ENCODE measurements around the gene ERBB4.
"Not testable (repeated sequence)": the region's sequence is repeated elsewhere in the genome, so short reads cannot be mapped to it uniquely, and the experiment has no call there.

The ERBB4 gene

GRCh38 chr2:212193803-212194202 is 344.8 kb downstream of the ERBB4 start:
- no peak for DNase-seq

- DNase-seq: no peak
Observed at GRCh38 chr2:212193056-212193455, 345.5 kb downstream of the ERBB4 start.

GRCh38 chr2:212191438-212191837 is 347.2 kb downstream of the ERBB4 start:
- DNase-seq: not testable (repeated sequence)

- DNase-seq: no peak
Observed at GRCh38 chr2:212186166-212186565, 352.4 kb downstream of the ERBB4 start.

- no peak for DNase-seq
Observed at GRCh38 chr2:212181646-212182045, 357.0 kb downstream of the ERBB4 start.

- DNase-seq: no peak
Observed at GRCh38 chr2:212180408-212181083, 358.1 kb downstream of the ERBB4 start.

- no peak for DNase-seq
Observed at GRCh38 chr2:212177724-212178123, 360.9 kb downstream of the ERBB4 start.

- no peak for DNase-seq
Observed at GRCh38 chr2:212176151-212176550, 362.5 kb downstream of the ERBB4 start.

- DNase-seq: no peak
Observed at GRCh38 chr2:212173756-212174510, 364.7 kb downstream of the ERBB4 start.

GRCh38 chr2:212173331-212173730 is 365.3 kb downstream of the ERBB4 start:
- DNase-seq: no peak

GRCh38 chr2:212170382-212170781 is 368.2 kb downstream of the ERBB4 start:
- DNase-seq: no peak

- no peak for DNase-seq
Observed at GRCh38 chr2:212158081-212158480, 380.5 kb downstream of the ERBB4 start.

GRCh38 chr2:212157012-212157411 is 381.6 kb downstream of the ERBB4 start:
- no peak for DNase-seq

- no peak for DNase-seq
Observed at GRCh38 chr2:212156088-212156487, 382.5 kb downstream of the ERBB4 start.

GRCh38 chr2:212154477-212154878 is 384.1 kb downstream of the ERBB4 start:
- no peak for DNase-seq

- no peak for DNase-seq
Observed at GRCh38 chr2:212153923-212154322, 384.7 kb downstream of the ERBB4 start.

- DNase-seq: no peak
Observed at GRCh38 chr2:212147921-212148513, 390.6 kb downstream of the ERBB4 start.

- no peak for DNase-seq
Observed at GRCh38 chr2:212146416-212146815, 392.2 kb downstream of the ERBB4 start.

- DNase-seq: no peak
Observed at GRCh38 chr2:212145121-212145520, 393.5 kb downstream of the ERBB4 start.

- no peak for DNase-seq
Observed at GRCh38 chr2:212142631-212143030, 396.0 kb downstream of the ERBB4 start.

GRCh38 chr2:212141499-212141898 is 397.1 kb downstream of the ERBB4 start:
- DNase-seq: no peak

GRCh38 chr2:212136216-212136795 is 402.3 kb downstream of the ERBB4 start:
- no peak for DNase-seq

GRCh38 chr2:212135739-212136138 is 402.9 kb downstream of the ERBB4 start:
- no peak for DNase-seq

GRCh38 chr2:212133337-212133736 is 405.3 kb downstream of the ERBB4 start:
- DNase-seq: no peak

All from CD4-positive, alpha-beta T cell treated with Interleukin-4 for 1 hour (primary cell).